ENCODE data around the gene FAT3.

FAT3 gene

DNA sequence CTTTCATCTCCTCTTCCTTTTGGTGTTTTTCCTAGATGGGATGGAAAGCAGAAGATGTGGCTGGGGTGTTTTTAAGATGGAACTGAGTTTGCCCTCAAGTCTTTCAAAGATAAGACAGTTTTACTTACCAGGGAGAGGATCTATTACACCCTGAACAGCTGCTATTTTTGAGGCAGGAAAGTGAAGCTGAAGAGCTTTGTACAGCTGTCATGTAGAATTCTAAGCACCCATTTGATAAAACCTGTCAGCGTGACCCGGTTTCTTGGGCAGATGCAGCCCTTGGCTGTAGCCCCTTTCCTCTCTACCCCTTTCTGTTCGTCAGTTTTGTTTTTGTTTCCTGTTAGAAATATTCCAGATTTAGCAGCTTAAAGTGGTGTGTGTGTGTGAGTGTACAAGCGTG, 35.2 kb downstream of the FAT3 start:
- no peaks in the 10 kb centered on the region for H3K4me1 Mint-ChIP-seq
- H3K4me3 Mint-ChIP-seq = no peak overlapping the region
- H3K27ac Mint-ChIP-seq = no peak overlapping the region
- H3K9me3 Mint-ChIP-seq = no peaks in the 10 kb centered on the region
- no peaks in the 10 kb centered on the region for H3K27me3 Mint-ChIP-seq
- H3K36me3 Mint-ChIP-seq = no peaks in the 10 kb centered on the region

DNA sequence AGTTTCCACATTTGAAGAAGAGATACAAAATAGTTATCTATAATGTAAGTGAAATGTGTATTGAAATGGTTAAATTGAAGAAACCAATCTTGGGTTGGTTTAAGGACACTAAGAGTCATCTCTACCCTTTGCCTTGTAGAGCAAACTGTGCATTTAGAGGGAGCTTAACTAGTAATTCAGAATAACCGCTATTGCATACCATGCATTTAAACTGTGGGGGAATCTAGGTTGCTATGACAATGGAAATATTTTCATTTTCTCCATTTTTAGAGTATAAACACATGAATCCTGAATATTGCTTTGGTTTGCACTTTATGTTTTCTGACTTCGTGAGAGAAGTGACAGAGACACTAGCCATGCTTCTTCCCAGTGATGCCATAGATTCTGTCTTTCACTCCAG, 39.7 kb downstream of the FAT3 start:
- Mint-ChIP-seq H3K36me3 (no peaks in the 10 kb centered on the region), H3K27me3 (no peaks in the 10 kb centered on the region), H3K4me1 (no peaks in the 10 kb centered on the region), H3K4me3 (no peak overlapping the region), H3K9me3 (no peaks in the 10 kb centered on the region), H3K27ac (no peak overlapping the region)

DNA sequence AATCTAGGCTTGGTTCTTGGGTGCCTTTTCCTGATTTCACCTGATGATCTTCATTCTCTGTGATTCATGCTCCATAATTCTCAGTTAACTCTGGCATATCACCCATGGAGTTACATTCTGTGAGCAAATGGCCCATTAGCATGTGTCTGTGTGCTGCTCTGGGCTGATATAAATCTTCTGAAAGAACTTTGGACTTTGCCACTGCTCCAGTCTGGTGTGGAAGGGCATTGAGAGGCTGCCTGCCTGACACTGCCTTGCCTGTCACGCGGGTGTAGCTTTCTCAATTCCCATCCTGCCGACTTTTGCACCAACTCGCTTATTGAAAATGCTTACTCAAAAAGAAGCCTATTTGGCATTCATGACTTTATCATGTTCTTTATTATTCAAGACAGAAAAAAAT, 42.2 kb downstream of the FAT3 start:
- Mint-ChIP-seq H3K9me3 (no peaks in the 10 kb centered on the region), H3K36me3 (no peaks in the 10 kb centered on the region), H3K27me3 (no peaks in the 10 kb centered on the region), H3K27ac (no peak overlapping the region), H3K4me3 (no peak overlapping the region), H3K4me1 (no peaks in the 10 kb centered on the region)

DNA sequence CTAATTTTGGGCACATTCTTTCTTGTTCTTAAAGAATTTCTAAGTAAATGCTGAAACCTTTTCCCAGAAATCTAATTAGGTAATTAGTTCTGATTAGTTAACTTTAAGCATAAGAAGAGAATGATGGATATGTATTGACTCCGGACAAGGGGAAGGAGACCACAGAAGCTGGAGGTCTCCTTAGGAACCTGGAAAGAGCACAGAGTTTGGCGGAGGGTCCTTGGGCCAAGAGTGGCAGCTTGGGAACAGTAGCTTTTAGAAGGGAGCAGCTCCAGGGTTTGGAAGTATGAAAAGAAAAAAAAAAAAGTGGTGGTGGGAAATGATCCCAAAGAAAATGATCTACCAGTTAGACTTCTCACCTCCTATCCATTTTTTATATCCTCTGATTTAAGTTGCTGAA, 42.7 kb downstream of the FAT3 start:
- no peaks in the 10 kb centered on the region for H3K4me1 Mint-ChIP-seq
- H3K4me3 Mint-ChIP-seq = no peak overlapping the region
- H3K27ac Mint-ChIP-seq = no peak overlapping the region
- H3K27me3 Mint-ChIP-seq = no peaks in the 10 kb centered on the region
- no peaks in the 10 kb centered on the region for H3K36me3 Mint-ChIP-seq
- H3K9me3 Mint-ChIP-seq = no peaks in the 10 kb centered on the region

DNA sequence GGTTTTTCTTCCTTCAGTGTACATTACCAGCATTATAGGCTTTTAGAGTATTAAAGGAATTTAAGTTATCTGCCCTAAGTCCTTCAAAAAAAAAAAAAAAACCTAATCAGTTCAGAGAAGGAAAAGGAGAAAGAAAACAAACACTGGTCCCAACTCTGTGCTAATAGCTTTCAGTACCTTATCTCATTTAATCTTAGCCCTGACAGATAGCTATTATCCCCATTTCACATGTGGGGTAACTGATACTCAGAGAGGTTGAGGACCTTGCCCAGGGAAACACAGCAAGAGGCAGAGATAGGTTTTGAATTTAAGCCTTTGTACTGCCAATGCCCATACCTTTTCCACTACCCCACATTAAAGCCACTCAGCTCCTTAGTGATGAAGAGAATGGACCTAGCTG, 43.4 kb downstream of the FAT3 start:
- H3K4me3 Mint-ChIP-seq = no peak overlapping the region
- no peaks in the 10 kb centered on the region for H3K9me3 Mint-ChIP-seq
- no peaks in the 10 kb centered on the region for H3K36me3 Mint-ChIP-seq
- no peak overlapping the region for H3K27ac Mint-ChIP-seq
- H3K4me1 Mint-ChIP-seq = no peaks in the 10 kb centered on the region
- no peaks in the 10 kb centered on the region for H3K27me3 Mint-ChIP-seq

DNA sequence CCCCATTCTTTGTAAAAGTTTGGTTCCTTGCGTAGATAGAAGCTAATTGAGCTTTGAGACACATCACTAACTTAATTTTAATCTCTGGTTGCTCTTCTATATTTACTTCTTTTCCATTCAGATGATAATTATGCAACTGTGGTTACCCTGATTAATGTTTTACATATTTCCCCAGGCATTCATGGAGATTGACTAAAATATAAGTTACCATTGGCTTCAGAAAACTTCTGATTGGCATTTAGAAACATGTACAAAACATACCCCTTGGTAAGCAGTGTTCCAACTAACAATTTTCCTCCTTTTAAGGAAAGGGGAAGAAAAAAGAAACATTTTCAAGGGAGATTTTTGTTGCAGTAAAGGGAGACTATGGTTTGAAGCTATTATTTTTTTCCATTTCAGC, 43.9 kb downstream of the FAT3 start:
- Mint-ChIP-seq H3K4me3 (no peak overlapping the region), H3K27me3 (no peaks in the 10 kb centered on the region), H3K27ac (no peak overlapping the region), H3K4me1 (no peaks in the 10 kb centered on the region), H3K9me3 (no peaks in the 10 kb centered on the region), H3K36me3 (no peaks in the 10 kb centered on the region)

DNA sequence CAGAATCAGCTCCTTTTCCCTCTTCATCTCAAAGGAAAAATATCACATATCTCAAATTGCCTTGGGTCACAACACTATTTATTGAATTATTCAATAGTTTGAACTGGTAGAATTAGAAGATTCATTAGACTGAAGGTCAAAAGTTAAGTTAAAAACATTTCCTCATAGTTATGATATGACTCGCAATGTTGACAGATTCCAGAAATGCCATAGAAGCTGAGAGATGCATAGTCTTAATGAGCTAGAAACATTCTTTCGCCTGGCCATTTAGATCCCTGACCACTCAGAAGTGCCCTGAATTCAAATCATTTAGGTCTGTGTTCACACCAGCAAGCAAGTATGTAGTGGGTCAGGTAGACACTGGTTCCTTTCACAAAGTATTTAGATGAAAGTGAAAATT, 44.4 kb downstream of the FAT3 start:
- H3K27me3 Mint-ChIP-seq = no peaks in the 10 kb centered on the region
- no peak overlapping the region for H3K27ac Mint-ChIP-seq
- no peaks in the 10 kb centered on the region for H3K36me3 Mint-ChIP-seq
- no peaks in the 10 kb centered on the region for H3K9me3 Mint-ChIP-seq
- H3K4me3 Mint-ChIP-seq = no peak overlapping the region
- no peaks in the 10 kb centered on the region for H3K4me1 Mint-ChIP-seq

DNA sequence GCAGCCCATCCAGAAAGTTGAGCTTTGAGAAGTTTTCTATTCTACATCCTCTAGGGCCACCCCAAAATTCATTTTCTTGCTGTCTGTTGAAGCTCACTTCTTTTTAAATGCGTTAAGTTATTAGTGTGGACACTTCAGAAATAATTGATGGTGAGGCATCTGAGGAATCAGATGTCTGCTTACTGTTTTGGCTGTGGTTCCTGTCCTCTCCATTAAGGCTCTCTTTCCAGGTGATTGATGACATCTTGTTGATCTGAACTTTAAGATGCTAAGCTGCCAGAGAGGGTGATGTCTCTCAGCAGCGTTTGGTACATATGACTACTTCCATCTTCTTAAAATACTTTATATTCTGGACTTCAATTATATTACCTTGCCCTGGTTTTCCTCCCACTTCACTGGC, 45.2 kb downstream of the FAT3 start:
- no peaks in the 10 kb centered on the region for H3K9me3 Mint-ChIP-seq
- no peak overlapping the region for H3K4me3 Mint-ChIP-seq
- no peak overlapping the region for H3K27ac Mint-ChIP-seq
- no peaks in the 10 kb centered on the region for H3K4me1 Mint-ChIP-seq
- H3K27me3 Mint-ChIP-seq = no peaks in the 10 kb centered on the region
- H3K36me3 Mint-ChIP-seq = no peaks in the 10 kb centered on the region

DNA sequence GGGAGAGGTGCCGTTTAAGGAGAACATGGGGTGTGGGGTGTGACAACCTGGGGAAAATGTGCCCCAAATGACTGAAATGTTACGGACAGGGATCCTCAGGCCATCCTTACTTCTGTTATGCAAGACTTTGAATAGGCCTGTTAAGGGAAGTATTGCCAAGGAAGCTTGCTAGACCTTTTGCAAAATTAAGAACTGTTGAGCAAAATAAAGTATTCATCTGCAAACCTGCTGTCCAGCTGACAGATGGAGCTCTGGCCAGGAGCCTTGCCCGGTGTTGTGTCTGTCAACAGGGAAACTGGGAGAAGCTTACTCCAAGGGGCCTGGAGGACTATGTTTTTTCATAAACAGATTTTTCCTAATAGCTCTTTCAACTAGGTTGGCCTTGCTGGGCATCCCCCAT, 48.0 kb downstream of the FAT3 start:
- Mint-ChIP-seq H3K27me3 (no peaks in the 10 kb centered on the region), H3K9me3 (peaks cover 3% of the 10 kb centered on the region), H3K4me3 (no peak overlapping the region), H3K36me3 (no peaks in the 10 kb centered on the region), H3K4me1 (no peaks in the 10 kb centered on the region), H3K27ac (no peak overlapping the region)

Measured in activated naive CD4-positive, alpha-beta T cell treated with anti-CD3 and anti-CD28 coated beads, Interleukin-2, amount 50 U/mL, for 24 hours (primary cell).